Endothelial cell of umbilical vein (primary cell): Measurements from ENCODE around the gene SEC63. TPM values are rescaled to one million over a fixed set of nuclear protein-coding genes. Genes with fewer than 3 reads are reported as not detected.
A peak's percentile ranks its signal among the peaks of the same experiment; 100 is the strongest.

ENCODE experiments used
- BruUV-seq: library from RNA; stranded (reverse); fragments of 400-500 nt; replicated peaks from 2 replicates; lab custom pipeline; 2021; lab: Mats Ljungman, UMichigan
- CTCF ChIA-PET: fragments of 300-600, 350-600 bp; sonication (Branson Sonifier 250); formaldehyde crosslinking; loops from one replicate; lab custom pipeline; 2021; ENCODE audit warnings: antibody characterized with exemption, inconsistent platforms; lab: Charles Lee
- POLR2A ChIA-PET: fragments of 300-600, 350-600 bp; sonication (Branson Sonifier 250); formaldehyde crosslinking; loops from one replicate; lab custom pipeline; 2021; ENCODE audit warnings: antibody characterized with exemption, inconsistent platforms; lab: Charles Lee
- DNase-seq: peaks from one replicate; pipeline ENCODE4 v3.0.0-alpha.2; 2011; ENCODE audit warnings: low read depth, low spot score
- FAIRE-seq: peaks from 2 replicates; lab custom pipeline; 2011; peaks lifted over from hg19 to GRCh38; lab: Jason Lieb, UNC
- H2AFZ ChIP-seq: 2 replicates; pipeline ENCODE4 v1.6.0; 2012; ENCODE audit warnings: low read depth, low read length, control low read depth, inconsistent platforms
- H3K27ac ChIP-seq: 2 replicates; pipeline ENCODE4 v1.5.1; 2011; ENCODE audit warnings: low read depth, mild to moderate bottlenecking, control low read depth, low read length, moderate library complexity; ENCODE audit not compliant: insufficient read depth
- H3K27me3 ChIP-seq, 2 experiments: 2 replicates each; pipeline versions ENCODE4 v1.6.0 to v1.6.1; 2011; ENCODE audit warnings: low read length in 2 of 2, mixed read lengths in 1 of 2; ENCODE audit not compliant: control insufficient read depth in 2 of 2, insufficient read depth in 2 of 2
- H3K36me3 ChIP-seq, 2 experiments: 2 replicates in 1 of 2; 3 replicates in 1 of 2; pipeline ENCODE4 v1.5.1; 2011; ENCODE audit warnings: low read length in 2 of 2, mild to moderate bottlenecking in 1 of 2, moderate library complexity in 1 of 2; ENCODE audit not compliant: control insufficient read depth in 2 of 2, insufficient read depth in 2 of 2; ENCODE audit errors: extremely low read depth in 1 of 2
- H3K4me1 ChIP-seq: 3 replicates; pipeline ENCODE4 v1.5.1; 2011; ENCODE audit warnings: mild to moderate bottlenecking, low read length; ENCODE audit not compliant: control insufficient read depth, insufficient read depth; ENCODE audit errors: extremely low read depth
- H3K4me2 ChIP-seq: 2 replicates; pipeline ENCODE4 v1.6.1; 2011; ENCODE audit warnings: low read length, control low read depth, mixed read lengths; ENCODE audit not compliant: insufficient read depth
- H3K4me3 ChIP-seq, 3 experiments: fragments of 200-600 bp in 1 of 3; sonication (generic), shearing (Covaris generic) in 1 of 3; replicated peaks in 1 of 3; 2 replicates each; pipeline ENCODE4 v1.5.1; 2011 to 2016; ENCODE audit warnings: control low read depth in 3 of 3, low read length in 3 of 3, mild to moderate bottlenecking in 2 of 3, inconsistent platforms in 1 of 3, low read depth in 1 of 3, moderate library complexity in 1 of 3; ENCODE audit not compliant: insufficient read depth in 1 of 3
- H3K79me2 ChIP-seq: 2 replicates; pipeline ENCODE4 v1.6.0; 2012; ENCODE audit warnings: low read length, inconsistent platforms; ENCODE audit not compliant: control insufficient read depth, insufficient read depth
- H3K9ac ChIP-seq: replicated peaks from 2 replicates; pipeline ENCODE3; 2011; ENCODE audit warnings: low read length, control low read depth; ENCODE audit not compliant: insufficient read depth; ENCODE audit errors: extremely low read depth
- H3K9me1 ChIP-seq: replicated peaks from 3 replicates; pipeline ENCODE4 v1.6.0; 2011; ENCODE audit warnings: mild to moderate bottlenecking, low read length; ENCODE audit not compliant: control insufficient read depth, insufficient read depth; ENCODE audit errors: extremely low read depth
- H3K9me3 ChIP-seq: replicated peaks from 2 replicates; pipeline ENCODE4 v1.5.1; 2012; ENCODE audit warnings: low read length, inconsistent platforms; ENCODE audit not compliant: control insufficient read depth, insufficient read depth
- H4K20me1 ChIP-seq: replicated peaks from 2 replicates; pipeline ENCODE3; 2011; ENCODE audit warnings: mild to moderate bottlenecking, low read length; ENCODE audit not compliant: control insufficient read depth, insufficient read depth; ENCODE audit errors: extremely low read depth
- EZH2 ChIP-seq: IDR thresholded peaks from 2 replicates; pipeline ENCODE4 v1.6.1; 2012; ENCODE audit warnings: borderline replicate concordance, low read depth, mild to moderate bottlenecking, moderate library complexity, low read length, inconsistent platforms; ENCODE audit not compliant: severe bottlenecking
- JUN ChIP-seq: IDR thresholded peaks from 2 replicates; pipeline ENCODE4 v1.6.1; 2011; ENCODE audit warnings: borderline replicate concordance, low read depth; ENCODE audit not compliant: insufficient read length, insufficient read depth
- MYC ChIP-seq: IDR thresholded peaks from one replicate; pipeline ENCODE4 v1.6.1; 2011; ENCODE audit warnings: mild to moderate bottlenecking, low read depth, low read length
- dilution Hi-C: fragments of 300-500 bp; cut with MboI; formaldehyde crosslinking; loops from one replicate; pipeline ENCODE4 v1.15.0; 2019; ENCODE audit warnings: low sequenced_read_pairs; ENCODE audit not compliant: extremely low pct_ligation_motif_present
- intact Hi-C: fragments of 100-400 bp; cut with micrococcal nuclease; formaldehyde crosslinking; loops from one replicate; pipeline ENCODE4 v1.10.0; 2022
- polyA plus RNA-seq, 4 experiments: library from polyadenylated mRNA; depleted of rRNA in 3 of 4; stranded (reverse) in 3 of 4; unstranded in 1 of 4; fragments of >200 nt; gene quantifications; 2 replicates each; pipeline versions ENCODE4 v1.2.1 to v1.2.3, GENCODE V29; 2011 to 2012; ENCODE audit warnings: missing spikeins in 1 of 4
- total RNA-seq: library from RNA; stranded (reverse); gene quantifications from 2 replicates; pipeline ENCODE4 v1.2.3, GENCODE V29; 2021

Gene SEC63
- total and polyA plus RNA-seq, 2 donors (not counting 3 experiments of a cell fraction or from before 2014, with no cell fraction given) = 14.8 to 132 TPM

DNA sequence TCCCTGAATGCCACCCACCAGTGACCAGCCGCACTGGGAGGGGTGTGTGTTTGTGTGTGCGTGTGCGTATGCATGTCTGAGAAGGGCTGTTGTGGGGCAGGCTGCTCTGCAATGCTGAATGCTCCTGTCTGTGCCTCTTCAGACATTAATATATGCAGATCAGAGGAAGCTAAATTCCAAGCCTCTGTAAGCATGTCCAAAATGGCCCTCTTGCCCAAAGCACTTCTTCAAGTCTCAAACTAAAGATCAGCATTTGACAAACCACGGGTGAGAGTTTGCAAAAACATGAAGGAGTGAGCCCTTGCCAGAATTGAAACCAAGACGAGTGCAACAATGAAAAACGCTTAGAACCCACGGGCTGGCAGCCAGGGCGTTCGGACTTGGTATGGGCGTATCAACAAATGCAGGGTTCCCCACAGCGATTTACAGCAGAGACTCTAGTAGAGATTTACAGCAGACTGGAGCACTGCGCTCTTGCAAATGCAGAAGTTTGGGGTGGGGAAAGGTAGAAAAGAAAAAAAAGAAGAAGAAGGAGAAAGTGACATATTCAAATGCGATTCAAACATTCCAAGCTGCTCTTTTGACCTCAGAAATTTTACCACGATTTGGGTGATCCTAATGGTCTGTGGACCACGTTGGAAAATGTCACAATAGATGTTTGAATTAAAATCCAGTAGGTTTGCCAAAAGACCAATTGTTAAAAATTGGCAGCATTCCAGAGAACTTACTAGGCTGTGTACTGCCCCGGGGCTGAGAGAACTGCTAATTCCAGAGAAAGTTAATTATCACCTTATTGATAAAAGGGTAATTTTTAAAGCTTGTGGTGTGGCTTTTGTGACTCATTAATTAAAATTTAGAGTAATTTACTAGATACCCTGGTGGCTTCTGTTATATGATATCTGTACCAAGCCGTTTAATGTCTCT, 137.4 kb downstream of the SEC63 start:
- Histone ChIP-seq H3K4me1 (no peaks in the 10 kb centered on the region), H3K9me3 (no peaks in the 10 kb centered on the region), H3K36me3 (no peaks in the 10 kb centered on the region), H3K4me2 (peak overlapping the region; percentile 8), H3K79me2 (no peaks in the 10 kb centered on the region), H3K27me3 (peaks cover 34 to 37% of the 10 kb centered on the region in 2 experiments), H3K9ac (no peak overlapping the region), H4K20me1 (no peaks in the 10 kb centered on the region), H2AFZ (no peak overlapping the region), H3K9me1 (no peaks in the 10 kb centered on the region), H3K27ac (no peak overlapping the region), H3K4me3 (no peak overlapping the region)
- BruUV-seq = no TSS peak
- ChIA-PET CTCF (no interaction called here), POLR2A (no interaction called here)
- dilution Hi-C loops = no loop called here
- TF ChIP-seq JUN (no peak), EZH2 (peak; percentile 34)
- FAIRE-seq (no peak), DNase-seq (peak; percentile 24)
- intact Hi-C loops = no loop called here

GRCh38 chr6:107819964-107820337, 138.1 kb downstream of the SEC63 start:
- Histone ChIP-seq H3K36me3 (no peaks in the 10 kb centered on the region), H4K20me1 (no peaks in the 10 kb centered on the region), H3K4me2 (no peak overlapping the region), H3K27ac (no peak overlapping the region), H3K9ac (no peak overlapping the region), H3K4me1 (no peaks in the 10 kb centered on the region), H3K9me3 (no peaks in the 10 kb centered on the region), H3K27me3 (peaks cover 34 to 37% of the 10 kb centered on the region in 2 experiments), H2AFZ (no peak overlapping the region), H3K79me2 (no peaks in the 10 kb centered on the region), H3K4me3 (no peak overlapping the region), H3K9me1 (no peaks in the 10 kb centered on the region)
- intact Hi-C loops = no loop called here
- dilution Hi-C loops = no loop called here
- ChIA-PET POLR2A (no interaction called here), CTCF (no interaction called here)
- FAIRE-seq (no peak), DNase-seq (no peak)
- no TSS peak for BruUV-seq
- TF ChIP-seq MYC = no peak
